Mesodermal cell (in vitro differentiated cells): ENCODE measurements around the gene LRRC45.

Source experiments
- H3K27ac ChIP-seq: 2 replicates; pipeline ENCODE4 v1.7.0; 2013; ENCODE audit warnings: mild to moderate bottlenecking, low read depth, low read length, moderate library complexity; ENCODE audit not compliant: severe bottlenecking
- H3K36me3 ChIP-seq: 2 replicates; pipeline ENCODE4 v1.7.1; 2013; ENCODE audit warnings: mild to moderate bottlenecking, low read length, moderate library complexity; ENCODE audit not compliant: control insufficient read depth, insufficient read depth
- H3K4me1 ChIP-seq: one replicate; pipeline ENCODE4 v1.7.1; 2013; ENCODE audit warnings: mild to moderate bottlenecking, low read length; ENCODE audit not compliant: insufficient read depth, control insufficient read depth, poor library complexity, severe bottlenecking
- H3K4me3 ChIP-seq: 2 replicates; pipeline ENCODE4 v1.7.0; 2013; ENCODE audit warnings: low read length, control low read depth, mild to moderate bottlenecking; ENCODE audit not compliant: insufficient read depth, poor library complexity, severe bottlenecking; ENCODE audit errors: extremely low read depth
- H3K9me3 ChIP-seq: 2 replicates; pipeline ENCODE4 v1.7.1; 2013; ENCODE audit warnings: mild to moderate bottlenecking, low read length, moderate library complexity; ENCODE audit not compliant: control insufficient read depth
- WGBS, 2 experiments: methylation state at CpG; one replicate each; pipeline ENCODE4 v1.1.5; 2013; ENCODE audit warnings: missing lambda C conversion rate in 2 of 2; ENCODE audit not compliant: insufficient coverage in 2 of 2; 5-methylcytosine and 5-hydroxymethylcytosine counted together

Gene LRRC45

GRCh38 chr17:82049521-82049971 is 26.4 kb downstream of the LRRC45 start:
- H3K36me3 ChIP-seq, result peaks cover 47% of the 10 kb centered on the region
- H3K27ac ChIP-seq, result no peak overlapping the region
- 93 to 94% methylated on average over 12 to 16 of the region's 16 CpGs for WGBS, 2 experiments
- H3K4me3 ChIP-seq, result no peak overlapping the region
- H3K9me3 ChIP-seq, result no peaks in the 10 kb centered on the region
- no peaks in the 10 kb centered on the region for H3K4me1 ChIP-seq

DNA sequence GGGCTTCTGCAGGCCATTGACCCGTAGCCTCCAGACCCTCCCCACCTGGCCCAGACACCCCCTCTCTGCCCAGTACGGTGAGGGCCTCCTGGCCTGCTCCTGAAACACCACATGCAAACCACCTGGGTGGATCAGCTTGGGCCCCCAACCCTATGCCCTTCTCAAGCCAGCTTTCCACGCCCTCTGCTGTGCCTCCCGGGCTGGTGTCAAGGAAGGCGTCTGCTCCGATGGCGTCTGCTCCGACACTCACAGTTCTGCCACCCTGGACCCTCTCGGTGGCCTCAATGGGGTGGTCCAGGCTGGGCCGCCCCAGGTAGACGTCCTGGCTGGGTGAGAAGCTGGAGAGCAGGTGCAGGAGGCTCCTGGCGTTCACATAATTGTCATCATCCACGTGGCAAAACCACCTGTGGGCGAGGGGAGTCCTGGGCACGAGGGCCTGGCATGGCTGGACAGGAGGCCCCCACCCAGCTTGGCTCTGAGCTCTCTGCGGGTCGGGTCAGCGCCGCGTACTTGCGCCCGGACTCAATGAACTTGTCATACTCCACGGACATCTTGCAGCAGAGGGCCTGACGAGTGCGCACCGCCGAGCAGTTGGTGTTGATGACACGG is 27.2 kb downstream of the LRRC45 start:
- H3K4me3 ChIP-seq, result peak overlapping the region; percentile 67
- H3K36me3 ChIP-seq, result peaks cover 54% of the 10 kb centered on the region
- WGBS, 2 experiments, result 91 to 96% methylated on average over 26 to 28 of the region's 28 CpGs
- H3K9me3 ChIP-seq, result no peaks in the 10 kb centered on the region
- no peak overlapping the region for H3K27ac ChIP-seq
- no peaks in the 10 kb centered on the region for H3K4me1 ChIP-seq

DNA sequence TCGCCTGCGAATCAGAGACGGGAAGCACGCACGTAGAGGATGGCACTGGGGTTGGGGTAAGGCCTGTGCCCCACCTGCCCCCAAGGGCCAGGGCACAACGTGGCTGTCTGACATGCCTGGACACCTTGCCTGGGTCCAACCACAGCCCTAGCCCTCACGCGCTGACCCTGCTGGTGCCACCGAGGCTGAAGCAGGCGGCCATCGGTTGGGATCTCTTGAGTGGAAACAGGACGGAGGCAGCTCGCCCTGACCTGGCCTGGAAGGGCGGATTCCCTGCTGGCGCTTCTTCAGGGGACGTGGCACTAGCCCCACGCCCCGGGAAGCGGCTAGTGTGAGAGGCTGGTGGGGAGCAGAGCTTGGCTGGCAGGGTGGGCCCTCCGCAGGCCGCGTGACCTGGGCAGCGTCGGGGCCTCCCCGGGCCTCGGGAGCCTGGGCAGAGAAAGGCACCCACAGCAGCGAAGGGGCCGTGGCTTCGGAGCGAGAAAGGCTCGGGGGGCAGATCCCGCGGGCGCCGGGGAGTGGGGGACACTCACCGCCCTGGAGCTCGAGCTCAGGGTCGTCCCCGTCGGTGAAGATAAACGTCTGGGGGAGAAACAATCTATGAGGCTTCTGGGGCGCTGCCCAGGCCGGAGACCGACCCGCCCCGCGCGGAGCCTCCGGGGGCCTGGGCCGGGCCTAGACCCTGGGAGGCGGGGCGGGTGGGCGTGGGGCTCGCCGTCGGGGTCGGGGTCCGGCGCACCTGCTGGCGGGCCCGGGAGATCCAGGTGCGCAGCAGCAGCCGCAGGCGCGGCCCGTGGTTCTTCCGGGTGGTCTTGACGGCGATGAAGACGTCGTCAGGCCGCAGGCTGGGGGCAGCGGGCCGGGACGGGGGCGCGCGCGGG is 27.9 kb downstream of the LRRC45 start:
- Histone ChIP-seq H3K4me1 (no peaks in the 10 kb centered on the region), H3K9me3 (no peaks in the 10 kb centered on the region), H3K36me3 (peaks cover 60% of the 10 kb centered on the region), H3K27ac (no peak overlapping the region), H3K4me3 (peak overlapping the region; percentile 67)
- 33 to 34% methylated on average over 51 of the region's 79 CpGs for WGBS, 2 experiments

- Histone ChIP-seq H3K9me3 (no peaks in the 10 kb centered on the region), H3K27ac (no peak within 1 kb of the TSS), H3K36me3 (peaks cover 70% of the 10 kb centered on the region), H3K4me3 (peak within 1 kb of the TSS; percentile 67), H3K4me1 (no peaks in the 10 kb centered on the region)
- WGBS, 2 experiments, result 0 to 1% methylated on average over 67 to 81 of the region's 94 CpGs
Observed at GRCh38 chr17:82051776-82052637, 28.9 kb downstream of the LRRC45 start, which contains the start of the genes GPS1 and RFNG. TSS of gene GPS1 (plus strand) at chr17:82051898. CDS start at chr17:82051932, 34 bp downstream. TSS of gene RFNG (minus strand) at chr17:82051811. CDS start at chr17:82051766, 45 bp downstream.

DNA sequence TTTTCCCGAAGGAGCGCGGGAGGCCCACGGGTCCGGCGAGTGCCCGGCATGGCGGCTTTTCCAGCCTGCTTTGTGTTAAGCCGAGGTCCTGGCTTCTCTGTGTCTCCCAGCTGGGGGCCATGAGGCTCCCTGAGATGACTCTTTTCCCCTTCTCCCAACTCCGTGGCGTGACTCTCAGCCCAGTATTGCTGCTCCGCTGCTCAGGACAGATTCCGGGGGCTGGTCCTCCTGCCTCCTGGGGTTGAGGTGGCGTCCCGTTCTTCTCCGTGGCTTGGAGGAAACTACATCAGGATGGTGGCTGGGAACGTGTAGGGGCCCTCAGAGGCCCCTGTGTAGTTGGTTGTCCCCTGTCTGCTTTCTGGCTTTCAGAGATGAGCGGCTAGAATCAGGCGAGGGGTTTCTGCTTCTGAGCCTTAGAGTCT is 29.5 kb downstream of the LRRC45 start:
- H3K9me3 ChIP-seq, result no peaks in the 10 kb centered on the region
- H3K36me3 ChIP-seq, result peaks cover 72% of the 10 kb centered on the region
- no peaks in the 10 kb centered on the region for H3K4me1 ChIP-seq
- WGBS, 2 experiments, result 24 to 29% methylated on average over 17 to 18 of the region's 19 CpGs
- H3K27ac ChIP-seq, result no peak overlapping the region
- peak overlapping the region; percentile 67 for H3K4me3 ChIP-seq

DNA sequence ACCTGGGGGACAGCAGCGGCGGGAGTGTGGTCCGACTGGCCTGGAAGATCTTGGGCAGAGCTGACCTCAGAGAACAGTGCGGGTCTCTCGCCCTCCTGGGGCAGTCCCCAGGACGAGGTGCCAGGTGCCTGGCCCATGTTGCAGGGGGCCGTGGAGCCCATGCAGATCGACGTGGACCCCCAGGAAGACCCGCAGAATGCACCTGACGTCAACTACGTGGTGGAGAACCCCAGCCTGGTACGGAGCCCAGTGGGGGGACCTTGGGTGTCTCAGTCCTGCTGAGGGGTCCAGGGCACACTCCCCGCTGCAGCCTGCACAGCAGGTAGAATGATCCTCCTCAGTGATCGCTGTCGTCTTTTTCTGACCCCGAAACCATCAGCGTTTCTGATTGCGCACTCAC is 30.0 kb downstream of the LRRC45 start:
- Histone ChIP-seq H3K27ac (no peak overlapping the region), H3K9me3 (no peaks in the 10 kb centered on the region), H3K4me3 (peak overlapping the region; percentile 67), H3K36me3 (peaks cover 72% of the 10 kb centered on the region), H3K4me1 (no peaks in the 10 kb centered on the region)
- WGBS, 2 experiments, result 91 to 94% methylated on average over 18 to 19 of the region's 19 CpGs

DNA sequence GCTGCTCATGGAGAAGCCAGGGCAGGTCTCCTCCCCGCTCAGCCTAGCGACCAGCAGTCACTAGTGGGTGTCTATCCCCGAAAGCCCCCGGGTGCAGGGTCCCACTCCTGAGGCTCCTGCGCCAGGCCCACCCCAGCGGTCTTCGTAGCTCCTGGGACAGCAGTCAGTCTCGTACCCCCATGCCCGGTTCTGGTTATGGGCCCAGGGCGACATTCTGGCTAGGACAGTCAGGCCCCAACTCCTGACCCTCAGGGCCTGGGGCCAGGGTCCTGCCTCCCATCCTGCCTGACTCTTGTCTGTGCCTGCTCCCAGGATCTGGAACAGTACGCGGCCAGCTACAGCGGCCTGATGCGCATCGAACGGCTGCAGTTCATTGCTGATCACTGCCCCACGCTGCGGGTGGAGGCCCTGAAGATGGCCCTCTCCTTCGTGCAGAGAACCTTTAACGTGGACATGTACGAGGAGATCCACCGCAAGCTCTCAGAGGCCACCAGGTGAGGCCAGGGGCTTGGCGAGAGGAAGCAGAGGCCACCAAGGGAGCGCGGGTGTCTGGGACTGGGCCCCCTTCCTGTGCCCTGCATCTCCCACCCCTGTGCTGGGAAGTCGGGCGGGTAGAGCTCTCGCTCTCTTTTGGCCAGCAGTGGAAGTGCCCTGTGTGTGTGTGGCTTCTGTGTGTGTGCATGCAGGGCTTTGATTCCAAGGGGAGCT is 30.6 kb downstream of the LRRC45 start:
- no peak overlapping the region for H3K4me3 ChIP-seq
- no peaks in the 10 kb centered on the region for H3K9me3 ChIP-seq
- H3K36me3 ChIP-seq, result peaks cover 71% of the 10 kb centered on the region
- H3K27ac ChIP-seq, result no peak overlapping the region
- H3K4me1 ChIP-seq, result no peaks in the 10 kb centered on the region
- 95 to 97% methylated on average over 25 of the region's 28 CpGs for WGBS, 2 experiments

- H3K9me3 ChIP-seq, result no peaks in the 10 kb centered on the region
- peaks cover 70% of the 10 kb centered on the region for H3K36me3 ChIP-seq
- no peaks in the 10 kb centered on the region for H3K4me1 ChIP-seq
- 94 to 97% methylated on average over 34 to 35 of the region's 38 CpGs for WGBS, 2 experiments
- no peak overlapping the region for H3K27ac ChIP-seq
- H3K4me3 ChIP-seq, result no peak overlapping the region
Observed at GRCh38 chr17:82054351-82055022, 31.4 kb downstream of the LRRC45 start.

DNA sequence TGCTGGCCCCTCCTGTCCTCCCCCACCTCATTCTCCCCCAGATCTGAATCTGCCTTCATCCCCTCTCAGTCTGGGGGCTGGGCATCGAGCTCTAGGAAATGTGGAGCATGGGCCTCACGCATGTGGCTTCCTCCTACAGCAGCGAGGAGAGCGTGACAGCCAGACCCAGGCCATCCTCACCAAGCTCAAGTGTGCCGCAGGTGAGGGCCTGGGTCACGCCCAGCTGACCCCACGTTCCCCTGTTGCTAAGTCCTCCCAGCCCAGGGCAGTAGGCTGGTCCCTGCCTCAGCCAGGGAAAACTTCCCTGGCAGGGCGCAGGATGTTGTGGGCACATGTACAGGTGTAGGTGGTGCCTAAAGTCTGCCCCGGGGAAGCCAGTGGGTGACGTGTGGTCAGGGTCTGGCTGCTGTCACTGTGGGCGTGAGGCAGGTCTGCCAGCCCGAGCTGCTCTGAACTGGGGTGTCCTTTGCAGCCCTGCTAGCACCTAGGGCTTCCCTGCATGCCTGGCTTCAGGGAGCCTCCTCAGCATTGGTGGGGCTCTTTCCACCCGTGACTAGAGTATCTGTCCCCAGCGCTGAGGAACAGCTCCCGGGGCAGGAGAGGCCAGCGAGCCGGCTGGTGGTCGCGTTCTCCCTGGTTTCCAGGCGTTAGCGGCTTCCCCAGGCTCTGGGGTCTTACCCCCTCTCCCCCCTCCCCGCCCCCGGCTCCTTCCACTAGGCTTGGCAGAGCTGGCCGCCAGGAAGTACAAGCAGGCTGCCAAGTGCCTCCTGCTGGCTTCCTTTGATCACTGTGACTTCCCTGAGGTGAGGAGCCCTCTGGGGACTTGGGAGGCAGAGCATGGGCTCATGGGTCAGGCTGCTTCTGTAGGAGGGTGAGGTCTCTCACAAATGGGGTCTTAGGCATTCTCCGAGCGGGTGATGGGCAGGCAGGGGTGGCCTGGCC is 32.2 kb downstream of the LRRC45 start:
- WGBS, 2 experiments, result 91 to 95% methylated on average over 18 to 21 of the region's 26 CpGs
- Histone ChIP-seq H3K36me3 (peaks cover 68% of the 10 kb centered on the region), H3K4me3 (no peak overlapping the region), H3K27ac (no peak overlapping the region), H3K4me1 (no peaks in the 10 kb centered on the region), H3K9me3 (no peaks in the 10 kb centered on the region)
